Mesothelial cell of epicardium (in vitro differentiated cells): ENCODE results near the gene RNF208. TPM values are rescaled to one million over a fixed set of nuclear protein-coding genes. Genes with fewer than 3 reads are reported as not detected.

ENCODE experiments used
- DNase-seq, 2 experiments: peaks; one replicate each; pipeline ENCODE4 v3.0.0; 2021; ENCODE audit warnings: low spot score in 2 of 2; ENCODE audit not compliant: unreplicated experiment in 2 of 2
- H3K27ac Mint-ChIP-seq: 2 replicates; pipeline ENCODE4 v1.8.0; 2021; ENCODE audit warnings: mixed read lengths
- H3K27me3 Mint-ChIP-seq: 2 replicates; pipeline ENCODE4 v1.8.0; 2021; ENCODE audit warnings: low read depth, mixed read lengths
- H3K36me3 Mint-ChIP-seq: 2 replicates; pipeline ENCODE4 v1.8.0; 2021; ENCODE audit warnings: mixed read lengths
- H3K4me1 Mint-ChIP-seq: 2 replicates; pipeline ENCODE4 v1.8.0; 2021; ENCODE audit warnings: mixed read lengths
- H3K4me3 Mint-ChIP-seq: 2 replicates; pipeline ENCODE4 v1.8.0; 2021; ENCODE audit warnings: mild to moderate bottlenecking, moderate library complexity, mixed read lengths
- H3K9me3 Mint-ChIP-seq: 2 replicates; pipeline ENCODE4 v1.8.0; 2021; ENCODE audit warnings: mixed read lengths
- CTCF ChIP-seq: fragments of 200-600 bp; sonication (generic); IDR thresholded peaks from one replicate; pipeline ENCODE4 v1.5.0; 2021; ENCODE audit warnings: antibody characterized with exemption; ENCODE audit not compliant: unreplicated experiment
- total RNA-seq: library from RNA; stranded (reverse); gene quantifications from 3 replicates; pipeline ENCODE4 v1.2.1, GENCODE V29; 2021

RNF208 gene
- total RNA-seq, 1 donor from 2014 or later, result 13.9 TPM

DNA sequence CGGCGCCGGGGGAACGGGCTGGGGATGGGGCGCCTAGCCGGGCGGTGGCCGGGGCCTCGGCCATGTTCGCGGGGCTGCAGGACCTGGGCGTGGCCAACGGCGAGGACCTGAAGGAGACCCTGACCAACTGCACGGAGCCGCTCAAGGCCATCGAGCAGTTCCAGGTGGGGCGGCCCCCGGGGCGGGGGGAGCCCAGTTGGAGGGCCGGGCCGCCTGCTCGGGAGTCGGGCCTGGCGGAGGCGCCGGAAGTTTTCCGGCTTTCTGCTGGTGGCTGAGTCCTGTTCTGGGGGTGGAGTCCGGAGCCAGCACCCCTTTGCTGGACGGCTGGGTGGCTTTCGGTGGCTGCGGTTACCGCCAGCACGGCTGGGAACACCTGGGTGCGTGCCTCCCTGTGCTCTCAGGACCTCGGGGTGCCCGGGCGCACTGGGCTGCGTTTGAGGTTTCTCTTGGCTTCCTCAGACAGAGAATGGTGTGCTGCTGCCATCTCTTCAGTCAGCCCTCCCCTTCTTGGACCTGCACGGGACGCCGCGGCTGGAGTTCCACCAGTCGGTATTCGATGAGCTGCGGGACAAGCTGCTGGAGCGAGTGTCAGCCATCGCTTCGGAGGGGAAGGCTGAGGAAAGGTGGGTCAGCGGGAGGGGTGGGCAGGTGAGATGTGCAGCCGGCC lies 33.5 kb upstream of the RNF208 start:
- no peaks in the 10 kb centered on the region for H3K27me3 Mint-ChIP-seq
- DNase-seq, result no peak
- no peaks in the 10 kb centered on the region for H3K36me3 Mint-ChIP-seq
- H3K9me3 Mint-ChIP-seq, result no peaks in the 10 kb centered on the region
- peaks cover 14% of the 10 kb centered on the region for H3K4me1 Mint-ChIP-seq
- no peak for TF ChIP-seq CTCF
- no peak overlapping the region for H3K27ac Mint-ChIP-seq
- H3K4me3 Mint-ChIP-seq, result peak overlapping the region; percentile 89

- Mint-ChIP-seq H3K9me3 (no peaks in the 10 kb centered on the region), H3K27ac (peak within 1 kb of the TSS; percentile 51), H3K4me3 (peak within 1 kb of the TSS; percentile 89), H3K4me1 (peaks cover 14% of the 10 kb centered on the region), H3K27me3 (no peaks in the 10 kb centered on the region), H3K36me3 (no peaks in the 10 kb centered on the region)
- TF ChIP-seq CTCF, result no peak
- peak; percentile 92 to 99 for DNase-seq
Observed at GRCh38 chr9:137254624-137255447, 32.8 kb upstream of the RNF208 start, which contains the start of gene NELFB. Gene NELFB, plus strand, starts transcription at chr9:137255327.

DNA sequence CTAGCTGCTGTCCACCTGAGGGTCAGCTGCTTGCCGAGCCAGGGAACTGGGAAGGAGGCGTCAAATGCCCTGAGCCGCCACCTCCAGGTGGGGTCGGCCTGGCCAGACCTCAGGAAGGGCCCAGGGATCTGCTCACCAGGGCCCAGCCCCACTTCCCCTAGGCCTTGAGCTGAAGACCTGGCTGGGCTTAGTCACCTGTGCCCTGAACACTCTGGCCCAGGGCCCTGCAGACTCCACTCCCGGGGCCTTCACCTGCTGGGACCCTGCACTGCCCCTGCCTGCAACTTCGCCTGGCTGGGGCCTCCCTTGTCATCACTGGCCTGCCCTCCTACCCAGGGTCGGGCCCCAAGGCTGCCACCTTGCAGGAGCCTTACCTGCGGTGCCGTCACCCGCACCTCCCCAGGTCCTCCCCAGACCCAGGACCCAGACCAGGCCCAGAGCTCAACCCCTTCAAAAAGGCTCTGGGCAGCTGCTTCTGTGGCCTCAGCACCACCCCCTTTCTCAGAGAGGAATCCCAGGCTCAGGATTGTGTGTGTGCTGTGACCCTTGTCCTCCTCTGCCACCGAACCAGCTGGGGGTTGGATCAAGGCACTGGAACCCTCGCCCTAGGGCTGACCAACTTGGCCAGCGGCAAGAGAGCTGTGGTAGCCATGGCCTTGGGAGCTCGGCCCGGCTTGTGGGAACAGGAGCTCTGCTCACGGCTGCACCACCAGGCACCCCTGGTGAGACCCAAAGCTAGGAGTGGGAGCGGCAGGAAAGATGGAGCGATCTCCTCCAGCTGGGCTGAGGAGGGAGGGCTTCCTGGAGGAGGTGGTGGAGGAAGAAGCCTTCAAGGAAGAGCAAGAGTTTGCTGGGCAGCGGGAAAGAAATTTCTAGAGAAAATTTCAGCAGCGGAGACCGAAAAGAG lies 31.9 kb upstream of the RNF208 start:
- no peak for TF ChIP-seq CTCF
- Mint-ChIP-seq H3K4me1 (peaks cover 14% of the 10 kb centered on the region), H3K27ac (peak overlapping the region; percentile 51), H3K9me3 (no peaks in the 10 kb centered on the region), H3K4me3 (peak overlapping the region; percentile 84), H3K36me3 (no peaks in the 10 kb centered on the region), H3K27me3 (no peaks in the 10 kb centered on the region)
- DNase-seq, result no peak

DNA sequence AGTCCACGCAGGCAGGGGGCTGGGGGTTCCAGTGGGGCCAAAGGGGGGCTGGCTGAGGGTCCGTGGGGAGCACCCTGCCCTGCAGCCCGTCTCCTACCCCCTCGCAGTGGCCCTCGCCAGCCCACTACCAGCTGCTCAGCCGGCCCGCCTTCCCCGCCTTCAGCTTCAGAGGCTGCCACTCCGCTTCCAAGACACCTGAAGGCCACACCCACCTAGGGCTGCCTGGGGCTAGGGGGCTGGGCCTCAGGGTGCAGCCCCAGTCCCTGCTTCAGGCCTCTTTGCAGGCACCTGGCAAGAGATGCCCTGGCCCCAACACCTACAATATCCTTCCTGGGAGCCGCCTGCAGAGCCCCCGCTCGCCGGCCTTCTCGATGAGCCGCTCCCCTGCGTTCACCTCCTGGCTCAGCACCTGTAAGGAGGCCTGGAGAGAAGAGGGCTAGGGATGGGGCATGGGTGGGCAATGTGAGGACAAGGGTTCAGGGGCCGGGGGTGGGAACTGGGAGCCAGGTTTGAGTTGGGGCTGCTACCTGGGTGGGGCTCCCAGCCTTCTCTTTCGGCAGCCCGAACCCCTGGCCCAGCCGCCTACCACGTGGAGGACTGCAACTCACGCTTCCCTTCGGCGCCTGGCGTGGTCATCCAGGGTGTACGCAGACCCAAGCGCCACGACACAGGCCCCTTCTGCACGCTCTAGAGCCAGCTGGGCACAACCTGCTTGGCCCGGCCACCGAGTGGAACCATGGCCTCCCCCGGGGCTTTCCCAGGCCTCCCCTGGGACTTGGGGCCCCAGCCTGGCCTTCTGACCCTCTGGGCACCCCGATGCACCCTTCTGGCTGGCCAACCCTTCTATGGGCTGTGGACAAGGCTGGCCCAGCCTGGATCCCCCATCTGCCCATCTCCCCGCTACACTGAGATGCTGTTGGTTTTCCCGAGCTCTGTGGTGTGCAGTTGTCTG lies 30.8 kb upstream of the RNF208 start:
- Mint-ChIP-seq H3K4me1 (peaks cover 14% of the 10 kb centered on the region), H3K9me3 (no peaks in the 10 kb centered on the region), H3K27ac (no peak overlapping the region), H3K36me3 (no peaks in the 10 kb centered on the region), H3K27me3 (no peaks in the 10 kb centered on the region), H3K4me3 (no peak overlapping the region)
- TF ChIP-seq CTCF, result no peak
- no peak for DNase-seq
